ENCODE measurements around the gene TEX22. TPM values are rescaled to one million over a fixed set of nuclear protein-coding genes. Genes with fewer than 3 reads are reported as not detected.

TEX22 gene
- total RNA-seq, 1 experiment from 2014 or later: not detected

DNA sequence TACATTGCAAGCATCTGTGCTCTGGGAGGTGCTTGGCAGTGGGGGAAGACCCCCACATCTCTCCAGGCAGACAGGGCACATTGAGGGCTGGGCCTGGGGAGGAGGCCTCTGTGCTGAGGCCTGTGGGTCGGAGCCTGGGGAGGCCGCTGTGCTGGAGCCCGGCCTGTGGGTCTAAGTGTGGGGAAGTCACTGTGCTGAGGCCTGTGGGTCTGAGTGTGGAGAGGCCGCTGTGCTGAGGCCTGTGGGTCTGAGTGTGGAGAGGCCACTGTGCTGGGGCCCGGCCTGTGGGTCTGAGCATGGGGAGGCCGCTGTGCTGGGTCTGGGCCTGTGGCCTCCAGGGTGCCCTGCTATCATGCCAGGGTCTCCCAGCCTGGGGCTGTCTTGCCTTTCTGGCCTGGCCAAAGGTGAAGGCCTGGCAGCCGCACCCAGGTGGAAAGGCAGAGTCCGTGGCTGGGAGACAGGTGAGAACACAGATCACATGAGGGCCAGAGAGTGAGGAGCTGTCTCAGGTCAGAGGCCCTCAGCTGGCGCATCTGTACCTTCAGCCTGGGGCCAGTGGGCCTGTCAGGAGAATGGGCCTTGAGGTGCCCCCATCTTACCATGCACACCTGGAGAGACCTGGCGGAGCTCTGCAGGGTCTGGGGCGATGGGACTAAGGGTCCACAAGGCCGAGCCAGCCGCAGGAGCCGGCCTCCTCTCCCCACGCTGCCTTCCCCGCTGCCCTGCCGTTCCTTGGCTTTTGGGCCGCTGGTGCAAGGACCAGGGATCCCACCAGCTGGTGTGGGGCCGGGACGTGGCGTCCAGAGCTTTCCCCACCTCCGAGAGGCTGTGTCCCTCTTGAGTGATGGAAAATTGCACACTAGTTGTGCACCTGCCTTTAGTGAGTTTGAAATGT lies 57.7 kb downstream of the TEX22 start:
- DNase-seq (ENCODE audit: low read depth): no peak

GRCh38 chr14:105456736-105457617 lies 58.6 kb downstream of the TEX22 start:
- no peak for DNase-seq (ENCODE audit: low read depth)

DNA sequence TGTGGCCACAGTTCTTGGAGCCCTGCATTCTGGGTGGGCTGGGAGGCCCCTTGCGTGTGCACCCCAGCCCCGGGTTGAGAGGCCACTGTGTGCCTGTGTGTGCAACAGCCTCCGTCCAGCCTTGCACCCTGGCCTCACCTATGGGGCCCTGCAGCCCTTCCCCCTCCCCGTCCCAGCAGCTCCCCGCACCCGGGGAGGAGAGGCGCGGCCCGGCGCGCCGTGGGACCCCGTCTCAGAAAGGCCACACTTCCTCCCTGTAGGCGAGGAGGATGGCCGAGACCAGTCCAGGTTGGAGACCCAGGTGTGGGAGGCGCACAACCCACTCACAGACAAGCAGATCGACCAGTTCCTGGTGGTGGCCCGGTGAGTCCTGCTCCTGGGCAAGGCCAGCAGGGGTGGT lies 59.7 kb downstream of the TEX22 start:
- DNase-seq (ENCODE audit: low read depth): no peak

GRCh38 chr14:105458571-105458970 lies 60.2 kb downstream of the TEX22 start:
- DNase-seq (ENCODE audit: low read depth): no peak

DNA sequence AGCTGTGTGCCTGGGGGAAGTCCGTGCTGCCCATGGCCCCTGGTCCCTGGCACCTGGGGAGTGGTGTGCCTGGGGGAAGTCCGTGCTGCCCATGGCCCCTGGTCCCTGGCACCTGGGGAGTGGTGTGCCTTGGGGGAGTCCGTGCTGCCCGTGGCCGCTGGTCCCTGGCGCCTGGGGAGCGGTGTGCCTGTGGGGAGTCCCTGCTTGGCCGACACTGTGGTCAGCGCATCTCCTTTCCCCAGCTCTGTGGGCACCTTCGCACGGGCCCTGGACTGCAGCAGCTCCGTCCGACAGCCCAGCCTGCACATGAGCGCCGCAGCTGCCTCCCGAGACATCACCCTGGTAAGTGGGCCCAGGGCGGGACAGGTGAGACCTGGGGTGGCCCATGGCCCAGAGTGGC lies 61.8 kb downstream of the TEX22 start:
- no peak for DNase-seq (ENCODE audit: low read depth)

DNA sequence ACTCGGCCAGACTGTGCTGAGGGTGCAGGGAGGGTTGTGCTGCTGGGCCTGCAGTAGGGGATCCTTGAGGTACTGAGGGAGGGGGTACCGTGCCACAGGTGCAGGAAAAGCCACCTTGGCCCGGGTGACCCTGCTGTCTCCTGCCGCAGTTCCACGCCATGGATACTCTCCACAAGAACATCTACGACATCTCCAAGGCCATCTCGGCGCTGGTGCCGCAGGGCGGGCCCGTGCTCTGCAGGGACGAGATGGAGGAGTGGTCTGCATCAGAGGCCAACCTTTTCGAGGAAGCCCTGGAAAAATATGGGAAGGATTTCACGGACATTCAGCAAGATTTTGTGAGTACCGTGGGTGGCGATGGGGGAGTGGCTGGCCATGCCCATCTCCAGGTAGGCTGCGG lies 62.3 kb downstream of the TEX22 start:
- DNase-seq (ENCODE audit: low read depth): no peak

DNA sequence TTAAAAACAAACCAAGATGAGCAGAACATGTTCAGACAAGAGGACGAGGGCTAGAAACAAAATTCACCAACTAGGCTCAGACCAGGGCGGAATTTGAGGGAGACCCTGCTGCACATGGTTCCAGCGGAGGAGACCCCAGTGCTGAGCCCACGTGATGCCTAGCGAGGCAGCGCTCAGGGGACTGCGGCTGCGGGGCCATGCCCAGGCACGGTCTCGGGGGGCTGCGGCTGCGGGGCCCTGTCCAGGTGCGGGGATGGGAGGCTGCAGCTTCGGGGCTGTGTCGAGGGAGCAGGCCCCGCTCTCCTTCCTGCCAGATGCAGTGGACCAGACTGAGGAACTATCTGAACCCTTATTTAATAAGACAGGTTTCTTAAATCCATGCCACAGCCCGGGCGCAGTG lies 63.6 kb downstream of the TEX22 start:
- DNase-seq (ENCODE audit: low read depth): no peak

Other genes with a start within 250 kb of the TEX22 start
- gene JAG2, start 229.8 kb upstream of the TEX22 start, total RNA-seq (2014; rRNA removed; shearing (Covaris generic)): not detected in 2 replicates
- gene NUDT14, start 217.2 kb upstream of the TEX22 start, total RNA-seq (2014; rRNA removed; shearing (Covaris generic)): 3.7 and 4.0 TPM in 2 replicates
- gene BTBD6, start 150.0 kb upstream of the TEX22 start, total RNA-seq (2014; rRNA removed; shearing (Covaris generic)): 43.4 and 44.9 TPM in 2 replicates
- 13.7 and 13.9 TPM in 2 replicates for gene BRF1, start 97.5 kb upstream of the TEX22 start, total RNA-seq (2014; rRNA removed; shearing (Covaris generic))
- gene PACS2, start 83.8 kb upstream of the TEX22 start, total RNA-seq (2014; rRNA removed; shearing (Covaris generic)): 18.1 and 18.6 TPM in 2 replicates
- 15.3 and 18.4 TPM in 2 replicates for gene MTA1, start 21.3 kb downstream of the TEX22 start, total RNA-seq (2014; rRNA removed; shearing (Covaris generic))
- 120 and 146 TPM in 2 replicates for gene CRIP2, start 76.3 kb downstream of the TEX22 start, total RNA-seq (2014; rRNA removed; shearing (Covaris generic))
- 0.12 TPM in 1 of 2 replicates, not detected in the other for gene CRIP1, start 88.3 kb downstream of the TEX22 start, total RNA-seq (2014; rRNA removed; shearing (Covaris generic))
- 13.7 and 21.0 TPM in 2 replicates for gene TEDC1, start 92.7 kb downstream of the TEX22 start, total RNA-seq (2014; rRNA removed; shearing (Covaris generic))
- 0.36 and 0.98 TPM in 2 replicates for gene TMEM121, start 128.0 kb downstream of the TEX22 start, total RNA-seq (2014; rRNA removed; shearing (Covaris generic))

All from RPMI7951 (cell line).